ENCODE measurements around the gene TATDN2.
"Not testable (repeated sequence)": the region's sequence is repeated elsewhere in the genome, so short reads cannot be mapped to it uniquely, and the experiment has no call there.

TATDN2 gene

DNA sequence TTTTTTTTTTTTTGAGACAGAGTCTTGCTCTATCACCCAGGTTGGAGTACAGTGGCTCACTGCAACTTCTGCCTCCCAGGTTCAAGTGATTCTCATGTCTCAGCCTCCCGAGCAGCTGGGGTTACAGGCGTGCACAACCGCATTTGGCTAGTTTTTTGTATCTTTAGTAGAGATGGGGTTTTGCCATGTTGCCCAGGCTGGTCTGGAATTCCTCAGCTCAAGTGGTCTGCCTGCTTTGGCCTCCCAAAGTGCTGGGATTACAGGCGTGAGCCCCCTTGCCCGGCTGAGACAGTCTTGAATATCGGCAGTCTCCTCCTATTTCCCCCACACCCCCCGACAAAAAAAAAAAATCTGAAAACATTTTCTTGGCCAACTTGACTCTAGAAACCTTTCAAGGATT is 18.7 kb downstream of the TATDN2 start:
- not testable (repeated sequence) for DNase-seq (ENCODE audit: low read depth in 4 of 4, low spot score in 1 of 4)

DNA sequence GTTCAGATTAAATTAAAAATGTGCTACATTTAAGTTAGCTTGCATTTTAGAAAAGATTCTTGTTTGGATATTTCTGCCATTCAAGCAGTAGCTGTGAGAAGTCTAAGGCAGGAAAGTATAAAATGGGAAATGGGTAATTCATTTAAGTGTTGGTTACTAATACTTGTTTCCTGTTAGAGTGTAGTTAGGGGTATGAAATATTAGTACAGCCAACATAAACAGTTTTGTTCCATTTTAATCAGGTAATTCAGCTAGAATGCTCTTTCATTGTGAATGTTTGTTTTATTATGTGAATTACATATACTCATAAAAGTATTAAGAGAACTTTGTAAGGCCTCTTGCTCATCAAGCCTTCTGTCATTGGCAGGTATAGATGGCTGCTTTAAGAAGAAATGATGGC is 19.9 kb downstream of the TATDN2 start:
- no peak for DNase-seq (ENCODE audit: low read depth in 4 of 4, low spot score in 1 of 4)

DNA sequence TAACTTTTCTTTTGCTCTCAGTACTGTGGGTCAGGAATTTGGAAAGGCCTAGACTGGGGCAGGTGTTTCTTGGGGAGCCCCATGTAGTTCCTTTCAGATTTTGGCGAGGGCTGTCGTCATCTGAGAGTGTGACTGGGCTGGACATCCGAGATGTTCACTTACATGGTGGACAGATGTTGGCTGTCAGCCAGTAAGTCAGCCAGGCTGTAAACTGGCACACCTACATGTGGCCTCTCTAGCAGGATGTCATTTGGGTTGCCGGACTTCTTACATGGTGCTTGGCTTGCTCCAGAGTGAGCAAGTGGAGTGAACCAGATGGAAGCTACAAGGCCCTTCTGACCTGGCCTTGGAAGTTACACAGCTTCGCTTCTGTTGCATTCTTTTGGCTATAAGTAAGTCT is 20.7 kb downstream of the TATDN2 start:
- DNase-seq (ENCODE audit: low read depth in 4 of 4, low spot score in 1 of 4): no peak

DNA sequence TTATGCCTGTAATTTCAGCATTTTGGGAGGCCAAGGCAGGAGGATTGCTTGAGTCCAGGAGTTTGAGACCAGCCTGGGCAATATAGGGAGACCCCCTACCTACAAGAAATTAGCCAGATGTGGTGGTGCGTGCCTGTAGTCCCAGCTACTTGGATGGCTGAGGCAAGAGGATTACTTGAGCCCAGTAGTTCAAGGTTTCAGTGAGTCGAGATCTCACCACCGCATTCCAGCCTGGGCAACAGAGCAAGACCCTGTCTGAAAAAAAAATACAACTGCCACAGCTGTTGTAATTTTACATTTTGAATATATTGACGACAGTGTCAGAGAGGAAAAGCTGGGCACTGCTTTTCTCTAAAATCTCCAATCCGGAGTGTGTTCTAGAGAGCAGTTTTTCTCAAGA is 21.2 kb downstream of the TATDN2 start:
- no peak for DNase-seq (ENCODE audit: low read depth in 4 of 4, low spot score in 1 of 4)

DNA sequence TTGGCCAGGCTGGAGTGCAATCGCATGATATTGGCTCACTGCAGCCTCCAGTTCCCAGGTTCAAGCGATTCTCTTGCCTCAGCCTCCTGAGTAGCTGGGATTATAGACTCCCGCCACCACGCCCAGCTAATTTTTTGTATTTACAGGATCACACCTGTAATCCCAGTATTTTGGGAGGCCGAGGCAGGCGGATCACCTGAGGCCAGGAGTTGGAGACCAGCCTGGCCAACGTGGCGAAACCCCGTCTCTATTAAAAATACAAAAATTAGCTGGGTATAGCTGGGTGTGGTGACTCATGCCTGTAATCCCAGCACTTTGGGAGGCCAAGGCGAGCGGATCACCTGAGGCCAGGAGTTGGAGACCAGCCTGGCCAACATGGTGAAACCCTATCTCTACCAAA is 24.2 kb downstream of the TATDN2 start:
- not testable (repeated sequence) for DNase-seq (ENCODE audit: low read depth in 4 of 4, low spot score in 1 of 4)

DNA sequence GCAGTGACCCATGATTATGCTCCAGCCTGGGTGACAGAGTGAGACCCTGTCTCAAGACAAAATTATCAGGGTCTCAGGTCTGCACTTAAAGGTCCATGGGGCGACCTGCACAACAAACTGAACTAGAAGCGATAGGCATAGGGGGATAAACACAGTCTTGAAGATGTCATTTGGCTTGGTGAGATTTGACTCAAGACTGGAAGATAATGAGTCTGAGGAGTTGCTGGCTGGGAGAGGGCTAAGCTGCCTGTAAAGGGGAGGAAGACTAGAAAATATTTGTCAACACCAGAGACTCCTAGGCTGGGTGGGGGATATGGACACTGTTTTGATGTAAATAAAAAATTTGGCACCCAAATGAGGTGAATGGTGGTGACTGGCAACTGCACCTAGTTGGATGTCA is 24.7 kb downstream of the TATDN2 start:
- no peak for DNase-seq (ENCODE audit: low read depth in 4 of 4, low spot score in 1 of 4)

DNA sequence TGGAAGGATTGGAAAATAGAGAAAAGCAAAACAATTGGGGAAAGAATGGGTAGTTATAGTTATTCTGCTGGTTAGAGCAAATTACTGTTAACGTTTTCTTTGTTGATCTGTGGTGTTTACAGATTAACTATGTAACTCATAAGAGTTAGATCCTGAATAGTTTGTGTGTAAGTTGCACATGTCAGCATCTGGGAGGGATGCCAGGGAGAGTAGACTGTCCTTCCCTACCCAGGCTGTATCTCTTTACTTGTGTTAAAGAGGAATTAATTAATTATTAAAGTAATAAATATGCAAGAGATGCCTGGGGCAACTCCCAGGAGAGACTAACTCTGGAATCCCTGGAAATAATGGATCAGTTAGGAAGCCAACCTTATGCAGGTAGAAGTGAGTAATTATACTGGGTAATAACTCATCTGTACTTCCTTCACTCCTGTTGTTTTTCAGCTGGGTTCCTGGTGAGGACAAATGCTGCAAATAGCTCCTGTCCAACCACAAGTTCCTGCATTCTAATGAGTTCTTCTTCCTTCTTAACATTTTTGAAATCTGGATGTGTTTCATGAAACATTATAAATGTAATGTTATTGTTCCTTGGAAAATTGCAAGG is 25.5 kb downstream of the TATDN2 start:
- no peak for DNase-seq (ENCODE audit: low read depth in 4 of 4, low spot score in 1 of 4)

DNA sequence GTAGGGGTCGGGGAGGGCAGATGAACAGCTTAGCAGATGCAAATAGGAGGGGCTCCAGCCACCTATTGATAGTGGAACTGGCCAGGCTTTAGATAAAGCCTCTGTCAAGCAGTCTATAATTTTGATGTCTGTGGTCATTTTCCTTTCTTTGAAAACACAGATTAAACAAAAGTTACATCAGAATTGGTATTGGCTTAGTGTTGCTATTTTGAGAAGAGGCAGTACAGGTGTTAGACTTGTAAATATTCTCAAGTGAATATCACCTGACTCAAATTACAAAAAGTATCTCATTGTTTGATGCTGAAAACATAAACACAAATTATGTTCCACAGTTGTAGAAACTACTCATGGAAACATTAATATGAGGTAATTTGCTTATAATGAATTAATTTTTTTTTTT is 26.3 kb downstream of the TATDN2 start:
- no peak for DNase-seq (ENCODE audit: low read depth in 4 of 4, low spot score in 1 of 4)

DNA sequence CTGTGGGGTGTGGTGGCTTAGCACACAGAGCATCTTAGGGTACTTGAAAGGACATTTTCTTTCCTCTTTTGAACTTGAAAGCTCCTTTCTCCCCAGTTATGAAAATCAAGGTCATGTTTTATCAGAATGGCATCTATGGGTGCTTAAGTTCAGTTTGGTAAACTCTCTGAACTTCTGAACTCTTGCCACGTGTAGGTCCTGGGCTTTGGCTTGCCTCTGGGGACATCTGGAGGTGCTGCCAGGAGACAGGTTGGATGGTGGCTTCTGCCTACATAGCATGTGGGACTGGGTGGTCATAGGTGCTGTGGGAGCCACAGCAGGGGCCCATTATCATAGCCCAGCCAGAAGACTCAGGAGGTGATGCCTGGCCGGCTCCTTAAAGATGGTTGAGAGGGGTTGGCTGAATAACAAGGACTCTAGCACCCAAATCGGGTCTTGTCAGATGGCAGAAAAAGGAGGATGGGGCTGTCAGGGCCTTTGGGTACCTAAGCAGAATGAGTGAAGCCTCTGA is 28.9 kb downstream of the TATDN2 start:
- DNase-seq (ENCODE audit: low read depth in 4 of 4, low spot score in 1 of 4): no peak

DNA sequence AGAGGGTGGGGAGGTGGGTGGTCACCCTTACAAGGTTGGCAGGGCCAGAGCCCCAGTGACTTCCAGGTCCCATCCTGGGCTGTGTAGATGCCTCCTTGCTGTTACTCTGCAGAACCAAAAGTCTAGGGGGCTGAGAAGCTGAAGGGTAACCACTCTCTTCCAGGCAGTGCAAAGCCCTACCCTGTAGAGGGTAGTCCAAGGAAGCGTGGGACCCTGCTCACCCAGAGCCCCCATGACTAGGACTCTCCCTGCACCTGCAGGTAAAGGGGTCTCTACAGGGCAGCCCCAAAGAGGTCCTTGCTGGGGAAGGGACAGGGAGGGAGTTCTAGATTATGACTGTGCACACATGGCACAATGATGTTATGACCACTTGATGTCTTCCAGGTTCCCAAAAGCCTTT is 30.2 kb downstream of the TATDN2 start:
- no peak for DNase-seq (ENCODE audit: low read depth in 4 of 4, low spot score in 1 of 4)

DNA sequence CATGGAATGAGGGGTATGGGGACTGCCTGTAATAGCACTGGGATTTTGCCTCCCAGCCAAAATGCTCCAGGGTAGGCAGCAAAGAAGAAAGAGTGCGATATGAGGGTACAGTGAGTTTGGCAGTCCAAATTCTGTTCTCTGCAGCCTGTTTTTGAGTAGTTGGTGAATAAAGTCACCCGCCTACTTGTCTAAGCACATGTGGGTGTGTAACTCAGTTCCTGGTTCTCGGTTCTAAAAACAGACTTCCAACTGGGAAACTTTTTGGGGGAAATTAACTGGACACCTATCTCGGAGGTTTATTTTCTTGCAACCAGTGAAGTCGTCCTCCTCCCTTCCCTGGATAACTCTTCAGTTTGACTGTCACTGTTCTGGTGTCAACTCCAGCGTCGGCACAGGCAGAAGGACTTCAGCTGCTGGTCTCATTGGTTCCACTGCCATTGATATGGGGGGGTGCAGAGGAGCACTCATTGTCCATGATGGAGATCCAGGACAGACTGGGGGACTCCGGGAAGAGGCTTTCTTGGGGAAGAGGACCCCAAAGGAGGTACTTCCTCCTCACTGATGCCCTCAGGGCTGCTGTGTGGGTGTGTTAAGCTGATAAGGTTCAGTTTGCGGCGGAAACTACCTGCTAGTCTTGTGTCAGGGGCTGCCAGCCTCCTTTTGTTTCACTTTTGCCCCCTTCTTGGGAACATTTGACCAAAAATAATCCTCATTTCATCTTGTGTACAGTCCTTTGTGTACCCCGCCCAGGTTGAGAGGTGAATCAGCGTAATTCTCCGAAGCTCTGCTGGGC is 31.3 kb downstream of the TATDN2 start:
- no peak for DNase-seq (ENCODE audit: low read depth in 4 of 4, low spot score in 1 of 4)

DNA sequence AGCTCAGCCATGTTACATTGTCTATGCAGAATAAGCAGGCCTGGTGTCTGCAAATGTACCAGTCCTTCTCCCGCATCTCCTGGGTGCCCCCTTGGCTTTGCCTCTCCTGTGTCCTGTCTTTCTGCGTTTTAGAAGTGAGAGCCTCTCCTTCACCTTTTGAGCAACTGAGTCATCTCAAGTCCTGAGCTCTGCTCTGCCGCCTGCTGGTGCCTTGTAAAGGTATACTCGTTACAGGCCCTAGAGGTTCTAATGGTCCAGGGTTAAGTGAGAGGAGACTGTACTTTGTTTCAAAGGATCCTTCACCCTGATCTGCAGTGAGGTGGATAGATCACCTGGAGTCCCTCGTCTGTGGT is 31.9 kb downstream of the TATDN2 start:
- no peak for DNase-seq (ENCODE audit: low read depth in 4 of 4, low spot score in 1 of 4)

DNA sequence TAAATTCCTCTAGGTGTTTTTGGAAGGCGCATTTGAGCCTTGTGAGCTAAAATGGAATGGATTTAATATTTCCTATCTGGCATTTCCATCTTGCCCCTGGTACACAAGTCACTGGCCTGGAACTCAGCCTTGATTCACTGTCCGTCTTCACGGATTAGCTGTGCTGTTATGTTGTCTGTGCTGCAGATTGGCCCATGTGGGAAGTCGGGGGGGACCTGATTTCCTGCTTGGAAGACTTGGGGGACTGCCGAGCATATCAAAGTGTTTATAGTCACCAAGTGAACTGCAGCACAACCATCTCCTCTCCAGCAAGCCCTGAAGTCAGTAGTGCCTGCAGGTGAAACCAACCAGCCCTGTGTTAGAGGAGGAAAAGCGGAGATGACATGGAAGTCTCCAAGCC is 32.3 kb downstream of the TATDN2 start:
- no peak for DNase-seq (ENCODE audit: low read depth in 4 of 4, low spot score in 1 of 4)

DNA sequence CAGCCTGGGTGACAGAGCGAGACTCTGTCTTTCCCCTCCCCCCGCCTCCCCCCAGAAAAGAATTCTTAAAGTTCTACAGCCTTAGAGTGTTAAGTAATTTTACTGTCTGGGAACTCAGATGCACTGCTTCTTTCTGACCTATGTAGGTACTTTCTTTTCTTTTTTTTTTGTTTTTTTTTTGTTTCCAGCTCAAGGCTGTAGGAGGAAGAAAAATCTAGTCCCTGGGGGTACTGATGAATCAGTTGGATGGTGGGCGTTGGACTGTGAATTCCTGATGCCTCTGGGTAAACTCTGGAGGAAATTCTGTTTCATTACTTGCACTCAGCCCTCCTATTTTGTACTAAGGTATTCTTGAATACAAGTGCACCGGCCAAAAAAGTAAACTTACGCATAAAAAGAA is 33.7 kb downstream of the TATDN2 start:
- DNase-seq (ENCODE audit: low read depth in 4 of 4, low spot score in 1 of 4): no peak

DNA sequence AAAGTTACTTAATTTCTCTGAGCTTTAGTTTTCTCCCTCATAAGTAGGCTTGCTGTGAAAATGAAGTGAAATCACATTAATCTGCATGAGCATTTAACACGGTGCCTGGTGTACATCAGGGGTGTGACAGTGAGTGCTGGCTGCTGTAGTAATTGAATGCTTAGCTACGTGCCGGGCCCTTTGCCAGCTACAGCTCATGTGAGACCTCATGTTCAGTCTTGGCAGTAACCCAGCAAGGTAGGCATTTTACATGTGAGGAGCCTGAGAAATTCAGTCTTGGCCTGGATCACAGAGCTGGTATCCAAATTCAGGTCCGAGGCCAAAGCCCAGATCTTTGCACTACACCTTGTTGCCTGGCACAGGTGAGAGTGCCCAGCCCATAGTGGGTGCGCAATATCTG is 35.4 kb downstream of the TATDN2 start:
- DNase-seq (ENCODE audit: low read depth in 4 of 4, low spot score in 1 of 4): no peak

DNA sequence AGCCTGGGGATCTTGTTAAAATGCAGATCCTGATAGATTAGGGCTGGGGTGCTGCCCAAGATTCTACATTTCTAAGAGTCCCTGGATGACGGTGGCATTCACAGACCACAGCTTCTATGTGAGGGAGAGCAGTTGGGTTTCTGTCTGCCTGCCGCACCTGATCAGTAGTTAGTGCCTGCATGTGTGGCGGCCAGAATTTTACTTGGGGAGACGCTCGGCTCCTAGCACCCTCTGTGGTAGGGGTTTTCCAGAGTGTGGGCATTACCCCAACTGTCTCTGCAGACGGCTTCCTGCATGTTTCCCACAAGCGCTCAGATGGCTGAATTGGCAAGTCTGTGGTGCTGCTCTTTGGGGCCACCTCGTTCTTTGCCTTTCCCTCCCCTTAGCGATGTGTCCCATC is 36.2 kb downstream of the TATDN2 start:
- peak in 1 of 4 experiments; percentile 10 for DNase-seq (ENCODE audit: low read depth in 4 of 4, low spot score in 1 of 4)

DNA sequence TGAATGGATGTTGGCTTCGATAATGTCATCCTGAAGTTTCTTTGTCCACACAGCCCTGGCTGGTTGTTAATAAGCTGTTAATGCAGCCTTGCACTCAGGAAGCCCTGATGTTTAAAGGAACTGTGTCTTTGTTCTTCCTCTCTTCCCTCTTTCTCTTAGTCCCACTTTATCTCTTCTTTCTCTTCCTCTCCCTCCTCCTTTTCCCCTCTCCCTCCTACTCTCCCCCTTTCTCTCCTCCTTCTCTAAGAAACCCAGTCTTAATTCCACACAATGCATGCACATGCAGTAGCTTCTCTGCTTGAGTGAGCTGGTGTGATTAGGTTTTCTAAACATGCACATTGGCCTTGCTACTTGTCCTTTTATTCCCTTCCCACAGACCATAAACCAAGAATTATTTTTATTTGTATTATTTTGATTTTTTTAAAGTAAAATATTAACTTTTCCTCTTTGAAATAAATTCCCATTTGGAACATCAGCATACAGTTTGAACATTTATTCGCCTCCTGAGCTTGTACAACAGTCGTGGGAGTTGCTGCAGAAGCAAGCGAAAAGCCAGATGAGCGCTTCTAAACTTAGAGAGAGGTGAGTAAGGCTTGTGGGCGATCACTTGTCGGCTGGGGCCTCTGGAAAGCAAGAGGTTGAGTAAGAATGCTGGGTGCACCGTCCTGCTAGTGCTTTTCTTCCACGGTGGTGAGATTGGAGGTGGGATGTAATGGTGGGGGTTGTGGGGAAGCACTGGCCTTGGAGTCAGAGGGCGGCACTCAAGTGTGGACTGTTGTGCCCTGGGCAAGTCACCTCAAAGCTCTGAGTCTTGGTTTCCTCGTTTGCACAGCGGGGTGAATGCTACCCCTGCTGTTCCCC is 37.2 kb downstream of the TATDN2 start:
- no peak for DNase-seq (ENCODE audit: low read depth in 4 of 4, low spot score in 1 of 4)

DNA sequence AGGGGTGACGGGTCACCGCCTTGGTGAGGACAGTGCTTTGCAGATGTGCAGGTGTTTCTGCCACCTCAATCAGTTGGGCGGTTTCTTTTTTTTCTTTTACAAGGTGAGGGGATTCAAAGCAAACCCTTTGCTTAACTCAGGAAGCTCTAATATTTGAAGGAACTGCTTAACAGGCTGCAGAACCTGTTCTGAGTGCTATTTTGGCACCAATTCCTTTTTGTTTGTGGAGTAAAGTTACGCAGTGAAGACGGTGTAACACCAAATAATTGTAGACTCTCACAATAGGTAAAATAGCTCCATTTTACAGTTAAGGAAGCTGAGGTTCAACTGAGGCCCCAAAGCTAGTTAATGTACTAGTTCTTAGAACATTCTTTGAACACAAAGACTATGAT is 37.9 kb downstream of the TATDN2 start:
- no peak for DNase-seq (ENCODE audit: low read depth in 4 of 4, low spot score in 1 of 4)

DNA sequence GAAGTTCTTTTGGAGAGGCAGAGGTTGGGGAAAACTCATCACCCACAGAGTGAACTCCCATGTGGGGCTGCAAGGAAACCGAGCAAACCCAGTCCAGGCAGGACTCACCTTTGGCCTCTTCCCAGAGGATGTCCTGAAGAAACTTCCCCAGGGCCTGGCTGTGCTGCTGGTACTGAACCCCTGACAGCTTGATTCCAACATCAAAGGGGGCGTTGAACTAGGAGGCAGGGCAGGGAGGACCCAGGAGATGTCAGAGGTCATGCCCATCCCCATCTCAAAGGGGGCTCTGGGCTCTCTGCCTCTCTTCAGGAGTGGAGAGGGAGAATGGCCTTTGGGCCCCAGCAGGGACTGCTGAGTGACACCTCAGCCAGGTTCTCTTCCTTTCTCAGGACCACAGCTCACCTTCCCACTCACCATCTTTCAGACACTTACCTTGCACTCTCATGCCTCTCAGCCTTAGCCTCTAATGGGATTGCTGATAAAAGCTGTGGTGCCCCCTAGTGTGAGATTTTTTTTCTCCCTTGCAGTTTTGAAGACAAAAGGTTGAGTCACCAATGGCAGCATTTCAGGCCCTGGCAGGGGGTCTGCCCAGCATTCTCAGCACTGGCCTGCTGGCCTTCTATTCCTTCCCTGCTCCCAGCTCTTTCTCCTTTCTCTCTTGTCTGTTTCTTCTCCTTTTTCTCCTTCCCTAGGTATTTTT is 38.5 kb downstream of the TATDN2 start:
- DNase-seq (ENCODE audit: low read depth in 4 of 4, low spot score in 1 of 4): no peak

DNA sequence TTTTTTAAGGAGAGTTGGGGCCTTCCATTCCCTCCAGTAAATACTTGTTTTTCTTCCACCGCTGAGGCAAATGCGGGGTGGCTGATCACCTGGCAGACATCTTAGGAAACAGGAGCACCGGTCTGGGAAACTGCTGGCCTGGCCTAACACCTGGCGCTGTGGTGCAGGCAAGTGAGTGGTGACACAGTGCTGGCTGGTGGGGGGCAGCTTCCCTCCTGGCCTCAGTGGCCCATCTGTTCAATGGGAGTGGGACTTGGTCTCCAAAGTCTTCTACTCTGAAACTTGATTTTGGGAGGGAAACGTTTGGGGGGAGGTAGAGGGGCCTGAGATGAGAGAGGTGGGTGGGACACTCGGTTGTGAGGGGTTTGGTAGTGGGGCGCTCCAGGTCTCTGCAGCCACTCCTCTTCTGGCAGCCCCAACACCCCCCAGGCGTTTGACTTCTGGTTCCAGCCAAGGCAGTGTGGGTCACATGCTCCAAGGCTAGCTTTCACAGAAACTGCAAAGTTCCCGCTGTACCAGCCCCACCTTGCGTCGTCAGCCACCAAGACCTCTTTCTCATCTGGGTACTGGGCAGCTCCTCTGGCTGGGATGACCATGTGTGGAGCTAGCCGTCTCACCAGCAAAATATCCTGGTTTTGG is 39.8 kb downstream of the TATDN2 start:
- no peak for DNase-seq (ENCODE audit: low read depth in 4 of 4, low spot score in 1 of 4)

DNA sequence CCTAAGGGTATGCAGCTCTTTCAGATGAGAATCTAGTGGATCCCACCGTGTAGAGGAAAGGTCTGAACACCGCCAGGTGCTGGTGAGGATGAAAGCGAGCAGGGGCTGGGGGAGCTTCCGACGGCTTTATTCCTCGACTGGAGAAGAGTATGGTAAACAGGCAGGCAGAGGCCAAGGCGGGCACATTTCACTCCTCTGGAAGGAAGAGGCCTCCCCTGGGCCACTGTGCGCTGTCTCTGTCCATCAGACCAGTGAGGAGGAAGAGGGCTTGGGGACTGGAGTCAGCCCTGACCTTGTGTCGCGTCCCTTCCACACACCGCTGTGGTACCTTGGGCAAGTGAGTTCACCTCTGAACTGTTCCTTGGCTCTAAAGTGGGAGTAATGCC is 40.3 kb downstream of the TATDN2 start:
- DNase-seq (ENCODE audit: low read depth in 4 of 4, low spot score in 1 of 4): no peak

Data from stimulated activated CD4-positive, alpha-beta T cell treated with anti-CD3 and anti-CD28 coated beads, Interleukin-1b, Interleukin-23, amount 100 ng/mL, for 24 hours (primary cell).